ENCODE data around the gene VSX2.

GRCh38 chr14:74312161-74312560, 72.9 kb downstream of the VSX2 start:
- TF ChIP-seq, protein P1, sequence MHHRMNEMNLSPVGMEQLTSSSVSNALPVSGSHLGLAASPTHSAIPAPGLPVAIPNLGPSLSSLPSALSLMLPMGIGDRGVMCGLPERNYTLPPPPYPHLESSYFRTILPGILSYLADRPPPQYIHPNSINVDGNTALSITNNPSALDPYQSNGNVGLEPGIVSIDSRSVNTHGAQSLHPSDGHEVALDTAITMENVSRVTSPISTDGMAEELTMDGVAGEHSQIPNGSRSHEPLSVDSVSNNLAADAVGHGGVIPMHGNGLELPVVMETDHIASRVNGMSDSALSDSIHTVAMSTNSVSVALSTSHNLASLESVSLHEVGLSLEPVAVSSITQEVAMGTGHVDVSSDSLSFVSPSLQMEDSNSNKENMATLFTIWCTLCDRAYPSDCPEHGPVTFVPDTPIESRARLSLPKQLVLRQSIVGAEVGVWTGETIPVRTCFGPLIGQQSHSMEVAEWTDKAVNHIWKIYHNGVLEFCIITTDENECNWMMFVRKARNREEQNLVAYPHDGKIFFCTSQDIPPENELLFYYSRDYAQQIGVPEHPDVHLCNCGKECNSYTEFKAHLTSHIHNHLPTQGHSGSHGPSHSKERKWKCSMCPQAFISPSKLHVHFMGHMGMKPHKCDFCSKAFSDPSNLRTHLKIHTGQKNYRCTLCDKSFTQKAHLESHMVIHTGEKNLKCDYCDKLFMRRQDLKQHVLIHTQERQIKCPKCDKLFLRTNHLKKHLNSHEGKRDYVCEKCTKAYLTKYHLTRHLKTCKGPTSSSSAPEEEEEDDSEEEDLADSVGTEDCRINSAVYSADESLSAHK (tag by site-specific recombination; IDR thresholded peaks at IDR 0.05): no peak
- TF ChIP-seq ZNF138 (tag by site-specific recombination; IDR thresholded peaks at IDR 0.05; ENCODE audit: borderline replicate concordance) (no peak), TRIM28 (IDR thresholded peaks at IDR 0.05; ENCODE audit: borderline replicate concordance, low read length) (no peak), KLF17 (tag by site-specific recombination; IDR thresholded peaks at IDR 0.05) (no peak), ZNF10 (tag by site-specific recombination; IDR thresholded peaks at IDR 0.05) (no peak), PRDM10 (tag by site-specific recombination; IDR thresholded peaks at IDR 0.05) (no peak), ZBTB21 (tag by site-specific recombination; IDR thresholded peaks at IDR 0.05) (no peak), ZNF16 (tag by site-specific recombination; IDR thresholded peaks at IDR 0.05; ENCODE audit: low read depth) (no peak), ZNF423 (tag by site-specific recombination; IDR thresholded peaks at IDR 0.05) (no peak), OVOL3 (tag by site-specific recombination; IDR thresholded peaks at IDR 0.05) (no peak), HOXD13 (CRISPR knock-in tag; IDR thresholded peaks at IDR 0.05; ENCODE audit: borderline replicate concordance) (no peak)
- TF ChIP-seq, protein P2, sequence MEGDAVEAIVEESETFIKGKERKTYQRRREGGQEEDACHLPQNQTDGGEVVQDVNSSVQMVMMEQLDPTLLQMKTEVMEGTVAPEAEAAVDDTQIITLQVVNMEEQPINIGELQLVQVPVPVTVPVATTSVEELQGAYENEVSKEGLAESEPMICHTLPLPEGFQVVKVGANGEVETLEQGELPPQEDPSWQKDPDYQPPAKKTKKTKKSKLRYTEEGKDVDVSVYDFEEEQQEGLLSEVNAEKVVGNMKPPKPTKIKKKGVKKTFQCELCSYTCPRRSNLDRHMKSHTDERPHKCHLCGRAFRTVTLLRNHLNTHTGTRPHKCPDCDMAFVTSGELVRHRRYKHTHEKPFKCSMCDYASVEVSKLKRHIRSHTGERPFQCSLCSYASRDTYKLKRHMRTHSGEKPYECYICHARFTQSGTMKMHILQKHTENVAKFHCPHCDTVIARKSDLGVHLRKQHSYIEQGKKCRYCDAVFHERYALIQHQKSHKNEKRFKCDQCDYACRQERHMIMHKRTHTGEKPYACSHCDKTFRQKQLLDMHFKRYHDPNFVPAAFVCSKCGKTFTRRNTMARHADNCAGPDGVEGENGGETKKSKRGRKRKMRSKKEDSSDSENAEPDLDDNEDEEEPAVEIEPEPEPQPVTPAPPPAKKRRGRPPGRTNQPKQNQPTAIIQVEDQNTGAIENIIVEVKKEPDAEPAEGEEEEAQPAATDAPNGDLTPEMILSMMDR (tag by site-specific recombination; IDR thresholded peaks at IDR 0.05): no peak
